GM21723 (cell line): ENCODE measurements around the gene TAS1R3.

Experiments used
- ATAC-seq: cut with Tn5 transposase; IDR thresholded peaks from one replicate; pipeline ENCODE4 v1.9.1; 2021; ENCODE audit warnings: mild to moderate bottlenecking, moderate library complexity; ENCODE audit not compliant: unreplicated experiment

Gene TAS1R3

GRCh38 chr1:1349256-1350012, 18.4 kb downstream of the TAS1R3 start, which contains the start of gene DVL1:
DVL1 (minus strand) TSS chr1:1349418; CDS start chr1:1349065, 353 bp downstream.
- ATAC-seq: peak; percentile 57

DNA sequence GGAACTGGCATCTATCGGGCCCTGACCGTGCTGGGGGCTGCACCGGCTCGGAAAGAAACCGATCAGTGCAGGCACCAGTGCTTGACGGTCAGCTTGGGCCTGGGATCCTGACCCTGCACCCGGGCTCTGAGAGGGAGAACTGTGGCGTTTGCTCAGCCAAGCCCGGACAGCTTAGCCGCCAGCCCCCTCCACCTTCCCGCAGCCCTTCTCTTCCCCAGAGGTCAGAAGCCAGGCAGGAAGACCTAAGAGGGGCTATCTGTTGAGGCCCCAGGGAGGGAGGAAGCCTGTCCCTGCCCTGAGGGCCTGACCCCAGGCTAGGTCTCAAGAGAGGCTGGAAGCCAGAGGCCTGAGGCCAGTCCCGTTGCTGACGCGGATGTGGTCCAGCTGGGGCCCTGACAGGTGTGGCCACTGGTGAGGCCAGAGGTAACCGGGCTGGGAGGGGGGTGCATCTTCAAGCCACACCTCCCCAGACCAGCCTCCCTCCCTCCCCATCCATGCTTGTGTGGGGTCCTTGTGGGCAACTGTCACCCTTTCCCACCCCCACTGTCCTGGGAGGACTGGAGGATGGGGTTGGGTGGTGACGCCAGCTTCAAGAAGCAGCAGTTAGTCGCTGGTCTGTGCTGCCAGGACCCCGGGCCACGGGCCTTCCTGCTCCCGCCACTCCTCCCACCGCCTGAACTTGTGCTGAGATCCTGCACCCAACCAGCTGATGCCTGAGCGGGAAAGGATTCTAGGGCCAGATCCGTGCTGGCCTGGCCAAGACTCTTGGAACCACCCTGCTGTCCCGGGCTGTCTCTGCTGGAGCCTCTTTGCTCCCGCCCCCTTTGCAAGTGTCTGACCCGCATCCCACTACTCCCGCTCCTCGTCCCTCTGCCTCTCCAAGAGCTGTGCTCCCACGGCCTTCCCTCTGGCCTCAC, 20.7 kb downstream of the TAS1R3 start:
- ATAC-seq: no peak

- ATAC-seq: no peak
Measured at GRCh38 chr1:1352786-1353388, 21.8 kb downstream of the TAS1R3 start.

DNA sequence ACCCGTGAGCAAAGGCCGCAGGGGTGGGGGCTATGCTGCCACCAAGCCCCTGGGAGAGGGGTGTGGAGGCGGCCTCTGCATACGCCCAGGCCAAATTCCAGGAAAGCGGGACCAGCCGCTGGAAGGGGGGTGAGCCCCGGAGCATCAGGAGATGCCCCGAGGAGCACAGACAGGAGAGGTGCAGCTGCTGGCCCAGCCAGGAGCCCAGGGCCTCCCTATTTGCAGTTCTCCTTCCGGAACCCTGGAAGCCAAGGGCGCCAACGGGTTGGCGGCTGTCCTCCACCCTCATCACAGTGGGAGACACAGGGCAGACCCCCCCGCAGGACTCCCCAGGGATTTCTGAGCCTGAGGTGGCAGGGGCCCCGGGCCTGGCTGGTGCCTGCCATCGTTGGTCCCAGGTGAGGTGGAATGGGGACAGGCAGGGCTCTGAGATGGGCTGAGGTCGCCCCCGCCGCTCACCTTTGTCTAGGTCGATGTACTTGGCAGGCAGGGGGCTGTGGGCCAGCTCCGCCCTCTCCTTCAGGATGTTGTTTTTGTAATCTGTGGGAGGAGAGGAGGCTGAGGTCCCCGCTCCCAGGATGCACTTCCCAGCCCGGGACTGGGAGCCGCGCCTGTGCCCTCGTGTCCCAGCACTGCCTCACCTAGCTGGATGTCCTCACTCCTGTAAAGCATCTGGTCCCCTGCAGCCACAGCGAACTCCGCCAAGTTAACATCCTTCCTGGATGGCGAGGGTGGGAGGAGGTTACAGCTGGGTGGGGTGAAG, 22.5 kb downstream of the TAS1R3 start:
- no peak for ATAC-seq

GRCh38 chr1:1354271-1355247, 23.5 kb downstream of the TAS1R3 start:
- no peak for ATAC-seq

DNA sequence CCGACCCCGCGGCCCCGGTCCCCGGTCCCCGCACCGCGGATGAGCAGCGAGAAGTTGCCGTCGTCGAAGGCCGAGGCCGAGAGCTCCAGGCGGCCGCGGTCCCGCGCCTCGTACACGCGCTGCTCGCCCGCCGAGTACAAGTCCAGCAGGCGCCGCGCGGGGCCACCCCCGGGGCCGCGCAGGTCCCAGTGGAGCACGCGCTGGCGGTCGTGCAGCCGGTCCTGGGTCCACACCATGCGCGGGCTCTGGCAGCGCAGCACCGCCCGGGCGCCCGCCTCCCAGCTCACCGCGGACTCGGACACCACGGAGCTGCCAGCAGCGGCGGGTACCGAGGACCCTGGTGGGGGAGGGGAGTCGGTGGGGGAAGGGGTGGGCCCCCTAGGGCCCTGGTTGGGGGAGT, 24.3 kb downstream of the TAS1R3 start:
- no peak for ATAC-seq

DNA sequence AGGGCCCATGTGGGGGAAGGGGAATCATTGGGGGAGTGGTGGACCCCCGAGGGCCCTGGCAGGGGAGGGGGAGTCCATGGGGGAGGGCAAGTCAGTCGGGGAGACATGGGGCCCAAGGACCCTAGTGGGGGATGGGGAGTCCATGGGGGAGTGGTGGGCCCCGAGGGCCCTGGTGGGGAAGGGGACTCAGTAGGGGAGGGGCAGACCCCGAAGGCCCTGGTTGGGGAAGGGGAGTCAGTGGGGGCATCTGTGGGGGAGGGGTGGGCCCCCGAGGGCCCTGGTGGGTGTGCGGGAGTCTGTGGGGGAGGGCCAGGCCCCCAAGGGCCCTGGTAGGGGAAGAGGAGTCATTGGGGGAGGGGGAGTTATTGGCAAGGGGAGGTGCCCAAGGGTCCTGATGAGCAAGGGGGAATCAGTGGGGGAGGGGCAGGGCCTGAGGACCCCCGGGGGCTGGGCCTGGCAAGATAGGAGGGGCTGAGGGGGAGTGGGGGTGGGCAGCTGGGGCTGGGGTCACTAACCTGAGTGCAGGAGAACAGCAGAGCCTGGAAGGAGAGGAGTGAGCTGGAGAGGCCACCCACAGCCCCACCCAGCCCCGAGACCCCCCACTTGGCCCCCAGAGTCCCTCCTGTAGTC, 25.2 kb downstream of the TAS1R3 start:
- ATAC-seq: no peak

- no peak for ATAC-seq
Measured at GRCh38 chr1:1356796-1357401, 25.8 kb downstream of the TAS1R3 start.

- ATAC-seq: no peak
Measured at GRCh38 chr1:1357871-1358432, 26.9 kb downstream of the TAS1R3 start.

DNA sequence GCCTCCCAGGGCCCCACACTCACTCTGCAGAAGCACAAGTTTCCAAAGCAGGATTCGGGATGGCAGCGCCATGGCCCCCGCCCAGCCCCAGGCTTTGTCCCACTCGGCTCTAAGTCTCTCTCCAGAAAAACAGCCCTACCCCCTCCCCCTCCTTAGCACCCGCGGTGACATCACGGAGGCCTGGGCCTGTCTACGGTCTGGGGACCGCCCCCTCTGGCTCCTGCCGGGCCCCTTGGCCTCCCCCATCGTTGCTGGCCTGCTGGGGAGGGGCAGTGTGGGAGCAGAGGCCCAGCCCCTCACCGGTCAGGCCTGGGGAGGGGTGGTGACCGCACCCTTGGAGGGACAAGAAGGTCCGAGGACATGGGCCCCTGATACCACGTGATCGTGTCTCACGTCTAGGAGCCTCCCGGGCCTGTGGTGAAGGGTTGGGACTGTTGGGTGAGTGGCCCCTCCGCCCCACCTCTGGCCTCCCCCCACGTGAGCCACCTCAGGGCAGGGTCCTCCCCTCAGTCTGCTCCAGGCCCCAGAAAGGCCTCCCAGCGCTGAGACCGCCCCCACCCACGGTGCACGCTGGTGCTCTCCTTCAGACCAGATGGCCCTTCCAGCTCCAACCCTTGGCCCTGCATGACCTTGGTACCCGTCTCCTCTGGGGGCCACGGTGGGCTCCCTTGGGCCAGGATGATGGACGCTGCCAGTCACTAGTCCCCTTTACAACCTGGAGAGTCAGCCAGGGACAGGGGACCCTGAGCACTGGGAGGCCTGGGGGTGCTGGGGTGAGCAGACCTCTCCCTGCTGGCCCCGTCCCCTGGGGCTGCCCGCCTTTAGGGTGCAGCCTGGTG, 27.6 kb downstream of the TAS1R3 start, which contains the start of gene MXRA8:
MXRA8 (minus strand) TSS at position 123 of the 839 bp plus-strand sequence; CDS start at position 72, 51 bp downstream.
- no peak for ATAC-seq

DNA sequence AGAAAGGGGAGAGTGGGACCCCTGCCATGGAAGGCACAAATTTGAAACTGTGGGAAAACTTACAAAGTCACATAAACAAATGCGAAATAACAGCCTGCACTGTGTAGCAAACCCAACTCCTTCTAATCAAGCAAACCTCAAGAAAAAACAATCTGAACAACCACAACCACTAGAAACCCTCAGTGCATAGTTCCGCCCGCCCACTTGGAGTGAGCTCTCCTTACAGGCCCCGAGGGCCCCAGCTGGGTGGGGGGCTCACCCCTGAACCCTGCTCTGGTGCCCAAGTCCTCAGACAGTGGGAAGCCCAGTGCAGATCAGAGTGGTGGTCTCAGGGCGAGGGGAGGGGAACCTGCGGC, 28.2 kb downstream of the TAS1R3 start:
- no peak for ATAC-seq

DNA sequence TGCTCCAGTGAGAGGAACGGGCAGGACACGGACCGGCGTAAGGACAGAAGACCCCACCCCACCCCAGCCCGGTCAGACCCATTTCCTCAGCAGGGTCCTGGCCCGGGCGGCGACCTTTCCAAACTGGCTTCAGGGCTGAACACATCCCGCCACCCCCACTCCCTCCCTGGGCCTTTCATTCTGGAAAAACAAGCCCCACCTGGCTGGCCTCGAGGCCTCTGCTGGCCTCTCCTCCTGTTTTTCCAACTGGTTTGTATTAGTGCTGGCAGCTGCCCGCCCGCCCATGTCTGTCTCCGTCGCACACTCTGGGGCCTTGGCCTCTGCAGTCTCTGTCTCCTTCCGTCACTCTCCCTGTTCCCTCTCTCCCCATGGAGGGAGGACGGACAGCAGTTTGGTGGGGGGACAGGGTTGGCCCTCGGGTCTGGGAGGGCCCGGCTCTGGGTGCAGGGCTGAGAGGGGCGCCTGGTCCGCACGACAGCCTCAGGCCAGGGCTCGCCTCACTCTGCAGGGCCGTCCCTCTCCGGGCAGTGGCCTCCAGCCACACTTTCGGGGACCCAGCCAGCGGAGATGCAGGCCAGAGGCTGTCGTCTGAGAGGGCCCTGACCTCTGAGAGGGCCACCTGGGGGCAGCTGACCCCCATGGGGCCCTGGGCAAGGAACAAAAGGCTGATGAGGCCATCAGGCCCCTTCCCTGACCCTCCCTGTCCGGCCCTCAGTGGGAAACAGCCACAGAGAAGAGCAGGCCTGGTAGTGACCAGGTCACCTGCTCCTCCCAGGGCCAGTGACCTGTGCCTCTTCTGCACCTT, 28.8 kb downstream of the TAS1R3 start:
- no peak for ATAC-seq

GRCh38 chr1:1360506-1361169, 29.6 kb downstream of the TAS1R3 start:
- ATAC-seq: no peak

DNA sequence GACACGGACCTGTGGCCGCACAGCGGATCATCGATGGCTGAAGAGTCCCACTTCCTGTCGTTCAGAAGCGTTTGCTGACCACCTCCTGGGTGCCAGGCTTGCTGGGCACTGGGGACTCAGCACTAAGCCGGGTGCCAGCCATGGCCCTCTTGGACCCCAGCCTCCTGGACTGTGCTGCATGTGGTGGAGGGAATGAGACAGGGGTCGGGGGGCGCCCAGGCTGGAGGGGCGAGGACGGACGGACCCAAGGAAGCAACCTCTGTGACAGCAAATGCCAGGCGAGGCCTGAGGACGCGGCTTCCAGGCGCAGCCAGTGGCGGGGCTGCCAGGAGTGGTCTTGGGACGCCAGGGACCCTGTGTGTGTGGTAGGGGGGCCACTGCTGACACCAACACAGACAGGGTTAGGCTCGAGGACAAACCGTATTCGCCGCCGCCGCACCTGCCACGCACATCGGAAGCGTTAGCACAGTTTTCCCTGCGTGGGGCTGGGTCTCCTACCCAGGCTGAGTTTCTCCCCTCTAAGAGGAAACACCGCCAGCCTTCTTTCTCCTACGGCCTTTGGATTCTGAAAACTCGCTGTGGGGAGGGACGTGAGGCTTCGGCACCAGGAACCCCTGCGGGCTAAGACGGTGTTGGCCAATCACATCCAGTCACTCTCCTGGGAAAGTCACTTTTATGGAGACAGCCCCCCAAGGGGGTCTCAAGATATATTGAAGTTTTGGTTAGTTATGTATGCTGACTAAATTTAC, 30.3 kb downstream of the TAS1R3 start:
- ATAC-seq: no peak

- no peak for ATAC-seq
Measured at GRCh38 chr1:1361982-1362423, 30.9 kb downstream of the TAS1R3 start.
